HFF-Myc (cell line): ENCODE results near the gene NEMP1.

Source experiments
- DNase-seq: peaks from one replicate; pipeline ENCODE4 v3.0.0-alpha.2; 2011; ENCODE audit warnings: low read depth; ENCODE audit errors: extremely low read depth
- H3K4me3 ChIP-seq: replicated peaks from 2 replicates; pipeline ENCODE4 v1.5.1; 2011; ENCODE audit warnings: low read depth, mild to moderate bottlenecking, control low read depth, low read length
- TF ChIP-seq, protein P1 (sequence below): IDR thresholded peaks from 2 replicates; pipeline ENCODE4 v1.5.1; 2012; ENCODE audit warnings: mild to moderate bottlenecking, low read depth, low read length, control low read depth; ENCODE audit errors: missing control alignments

The NEMP1 gene

DNA sequence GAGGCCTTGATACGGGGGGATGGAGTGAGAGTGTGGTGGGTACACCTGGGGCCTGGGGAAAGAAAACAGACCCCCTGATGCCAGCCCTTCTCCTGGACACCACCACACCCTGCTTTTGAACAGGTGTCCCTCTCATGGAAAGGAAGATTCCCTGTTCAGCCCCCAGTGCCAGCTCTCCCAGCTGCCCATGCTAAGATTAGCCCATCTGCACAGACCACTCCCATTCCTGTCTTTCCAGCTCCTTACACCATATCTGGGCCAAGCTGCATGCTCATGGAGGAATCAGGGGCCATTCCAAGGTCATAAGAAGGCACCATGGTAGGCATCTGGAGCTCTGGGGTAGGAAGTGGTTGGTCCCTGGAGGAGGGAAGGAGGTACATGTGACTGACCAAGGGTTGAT lies 20.0 kb upstream of the NEMP1 start:
- H3K4me3 ChIP-seq: no peak overlapping the region
- TF ChIP-seq, protein P1, sequence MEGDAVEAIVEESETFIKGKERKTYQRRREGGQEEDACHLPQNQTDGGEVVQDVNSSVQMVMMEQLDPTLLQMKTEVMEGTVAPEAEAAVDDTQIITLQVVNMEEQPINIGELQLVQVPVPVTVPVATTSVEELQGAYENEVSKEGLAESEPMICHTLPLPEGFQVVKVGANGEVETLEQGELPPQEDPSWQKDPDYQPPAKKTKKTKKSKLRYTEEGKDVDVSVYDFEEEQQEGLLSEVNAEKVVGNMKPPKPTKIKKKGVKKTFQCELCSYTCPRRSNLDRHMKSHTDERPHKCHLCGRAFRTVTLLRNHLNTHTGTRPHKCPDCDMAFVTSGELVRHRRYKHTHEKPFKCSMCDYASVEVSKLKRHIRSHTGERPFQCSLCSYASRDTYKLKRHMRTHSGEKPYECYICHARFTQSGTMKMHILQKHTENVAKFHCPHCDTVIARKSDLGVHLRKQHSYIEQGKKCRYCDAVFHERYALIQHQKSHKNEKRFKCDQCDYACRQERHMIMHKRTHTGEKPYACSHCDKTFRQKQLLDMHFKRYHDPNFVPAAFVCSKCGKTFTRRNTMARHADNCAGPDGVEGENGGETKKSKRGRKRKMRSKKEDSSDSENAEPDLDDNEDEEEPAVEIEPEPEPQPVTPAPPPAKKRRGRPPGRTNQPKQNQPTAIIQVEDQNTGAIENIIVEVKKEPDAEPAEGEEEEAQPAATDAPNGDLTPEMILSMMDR: no peak
- DNase-seq: no peak

DNA sequence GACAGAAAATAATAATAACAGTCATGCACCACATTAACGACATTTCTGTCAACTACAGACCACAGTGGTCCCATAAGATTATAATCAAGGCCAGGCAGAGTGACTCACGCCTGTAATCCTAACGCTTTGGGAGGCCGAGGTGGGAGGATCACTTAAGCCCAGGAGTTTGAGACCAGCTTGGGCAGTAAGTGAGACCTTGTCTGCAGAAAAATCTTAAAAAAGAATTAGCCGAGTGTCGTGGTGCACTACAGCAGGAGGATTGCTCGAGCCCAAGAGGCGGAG lies 18.9 kb upstream of the NEMP1 start:
- no peak overlapping the region for H3K4me3 ChIP-seq
- TF ChIP-seq, protein P1: no peak
- no peak for DNase-seq

DNA sequence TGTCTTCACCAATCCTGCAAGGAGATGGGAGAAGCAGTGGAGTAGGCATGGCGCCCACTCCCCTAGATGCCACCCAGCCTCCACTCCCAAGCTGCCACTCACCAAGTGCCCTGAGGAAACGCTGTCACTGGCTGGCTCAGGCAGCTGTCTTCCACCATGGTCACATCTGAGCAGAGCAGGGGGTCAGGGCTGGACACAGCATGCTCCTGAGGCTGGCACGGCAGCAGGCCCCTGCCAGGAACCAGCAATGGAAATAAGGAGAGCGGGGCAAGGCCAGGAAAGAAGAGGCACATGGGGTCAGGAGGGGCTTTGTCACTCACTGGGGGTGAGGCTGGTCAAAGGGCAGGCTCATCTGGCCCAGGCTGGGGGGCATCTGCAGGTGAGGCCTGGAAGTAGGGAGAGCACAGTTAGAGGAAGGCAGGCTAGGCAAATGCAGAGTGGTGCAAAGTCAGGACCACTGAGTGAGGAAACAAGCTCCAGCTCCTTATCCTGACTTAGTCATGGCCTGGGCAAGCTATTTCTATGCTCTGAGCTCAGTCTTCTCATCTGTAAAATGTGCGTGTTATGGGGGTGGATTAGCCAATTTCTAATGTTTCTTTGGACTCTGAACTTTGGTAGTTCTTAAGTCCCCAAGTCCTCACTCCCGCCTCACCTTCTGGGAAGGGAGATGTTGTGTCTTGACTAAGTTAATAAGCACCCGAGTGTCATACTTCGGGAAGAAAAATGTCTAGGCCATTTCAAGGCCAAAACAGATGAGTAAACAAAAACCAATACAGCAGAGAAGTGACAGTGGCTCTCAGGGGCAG lies 18.4 kb upstream of the NEMP1 start:
- no peak for DNase-seq
- no peak overlapping the region for H3K4me3 ChIP-seq
- TF ChIP-seq, protein P1: no peak

DNA sequence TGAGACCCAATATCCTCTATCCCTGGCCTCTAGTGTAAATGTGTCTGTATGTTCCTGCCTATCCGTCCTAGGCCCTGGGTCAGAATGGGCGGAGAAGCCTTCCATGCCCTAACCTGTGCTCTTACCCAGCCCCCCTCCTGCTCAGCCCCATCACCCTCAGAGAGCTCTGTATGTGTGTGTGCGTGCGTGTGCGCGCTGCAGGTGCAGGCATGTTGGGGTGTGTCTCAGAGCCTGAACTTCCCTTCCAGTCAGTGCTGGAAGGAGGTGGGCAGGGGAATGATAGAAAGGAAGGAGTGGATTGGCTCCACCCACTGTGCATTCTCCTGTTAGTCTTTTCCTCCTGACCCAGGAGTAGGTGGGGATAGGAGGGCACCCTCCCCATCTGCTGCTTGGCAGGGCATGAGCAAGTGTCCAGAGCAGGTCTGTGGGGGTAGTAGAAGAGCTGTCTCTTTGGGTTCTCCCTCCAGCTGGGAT lies 17.5 kb upstream of the NEMP1 start:
- no peak for DNase-seq
- H3K4me3 ChIP-seq: no peak overlapping the region
- TF ChIP-seq, protein P1: no peak

DNA sequence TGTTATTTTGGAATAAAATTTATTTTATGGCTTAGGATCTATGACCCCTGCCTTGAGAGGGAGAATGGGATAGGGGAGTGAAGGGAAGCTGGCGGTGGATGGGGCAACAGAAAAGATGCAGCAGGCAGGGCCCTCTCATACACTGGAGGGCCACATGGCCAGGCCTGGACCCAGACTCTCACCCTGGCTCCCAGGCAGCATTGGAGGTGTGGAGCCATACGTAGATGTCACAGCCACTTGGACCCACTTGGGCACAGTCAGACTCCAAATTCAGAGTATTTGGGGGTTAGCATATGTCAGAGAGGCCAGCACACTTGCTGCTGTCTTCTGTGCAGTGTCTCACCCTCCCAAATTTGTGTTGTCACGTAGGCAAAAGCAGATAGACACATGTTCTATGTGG lies 16.8 kb upstream of the NEMP1 start:
- TF ChIP-seq, protein P1: no peak
- DNase-seq: no peak
- H3K4me3 ChIP-seq: no peak overlapping the region

DNA sequence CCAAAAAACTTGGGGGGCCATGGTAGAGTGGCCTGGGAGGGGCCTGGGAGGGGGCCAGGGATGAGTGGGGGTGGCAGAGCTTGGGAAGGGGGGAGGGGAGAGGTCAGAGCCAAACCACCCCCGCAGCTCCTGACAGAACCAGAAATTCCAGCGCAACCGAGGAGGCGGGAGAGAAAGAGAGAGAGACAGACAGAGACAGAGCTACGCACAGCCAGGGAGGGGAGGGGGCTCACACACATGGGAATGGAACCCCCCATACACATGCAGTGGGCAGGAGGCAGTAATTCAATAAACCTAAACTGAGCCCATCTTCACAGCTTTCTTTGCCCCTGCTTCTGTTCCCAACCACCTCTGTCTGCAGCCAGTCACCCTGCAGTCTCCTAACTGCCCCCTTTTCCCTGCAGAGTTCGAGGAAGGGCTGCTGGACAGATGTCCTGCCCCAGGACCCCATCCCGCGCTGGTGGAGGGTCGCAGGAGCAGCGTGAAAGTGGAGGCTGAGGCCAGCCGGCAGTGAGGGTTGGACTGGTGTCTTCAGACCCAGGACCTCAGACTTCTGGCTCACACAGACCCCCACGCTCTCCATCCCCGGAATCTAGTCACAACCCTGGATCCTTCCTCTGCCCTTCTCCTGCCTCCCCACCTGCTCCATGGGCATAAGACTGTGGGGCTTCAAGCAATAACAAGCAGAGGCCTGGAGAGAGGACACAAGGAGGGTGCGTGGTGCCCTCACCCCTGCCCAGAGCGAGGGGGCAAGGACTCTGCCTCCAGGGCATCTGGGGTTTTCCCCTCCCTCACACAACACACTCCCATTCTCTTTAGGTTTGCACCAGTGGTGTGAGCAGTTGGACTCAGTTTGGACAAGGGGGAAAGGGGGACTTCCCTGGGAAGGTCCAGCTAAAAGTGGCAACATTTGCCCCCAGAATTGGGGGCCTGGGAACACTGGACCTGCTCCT lies 15.9 kb upstream of the NEMP1 start:
- TF ChIP-seq, protein P1: no peak
- DNase-seq: no peak
- H3K4me3 ChIP-seq: no peak overlapping the region
